GM19239 (cell line): Measurements from ENCODE around the gene SART3.
A peak's percentile ranks its signal among the peaks of the same experiment; 100 is the strongest.

ENCODE experiments used
- DNase-seq: peaks from one replicate; pipeline ENCODE4 v3.0.0; 2011; ENCODE audit warnings: low spot score; ENCODE audit not compliant: insufficient read length
- FAIRE-seq: peaks from 2 replicates; lab custom pipeline; 2011; peaks lifted over from hg19 to GRCh38; lab: Jason Lieb, UNC

Gene SART3, protein sequence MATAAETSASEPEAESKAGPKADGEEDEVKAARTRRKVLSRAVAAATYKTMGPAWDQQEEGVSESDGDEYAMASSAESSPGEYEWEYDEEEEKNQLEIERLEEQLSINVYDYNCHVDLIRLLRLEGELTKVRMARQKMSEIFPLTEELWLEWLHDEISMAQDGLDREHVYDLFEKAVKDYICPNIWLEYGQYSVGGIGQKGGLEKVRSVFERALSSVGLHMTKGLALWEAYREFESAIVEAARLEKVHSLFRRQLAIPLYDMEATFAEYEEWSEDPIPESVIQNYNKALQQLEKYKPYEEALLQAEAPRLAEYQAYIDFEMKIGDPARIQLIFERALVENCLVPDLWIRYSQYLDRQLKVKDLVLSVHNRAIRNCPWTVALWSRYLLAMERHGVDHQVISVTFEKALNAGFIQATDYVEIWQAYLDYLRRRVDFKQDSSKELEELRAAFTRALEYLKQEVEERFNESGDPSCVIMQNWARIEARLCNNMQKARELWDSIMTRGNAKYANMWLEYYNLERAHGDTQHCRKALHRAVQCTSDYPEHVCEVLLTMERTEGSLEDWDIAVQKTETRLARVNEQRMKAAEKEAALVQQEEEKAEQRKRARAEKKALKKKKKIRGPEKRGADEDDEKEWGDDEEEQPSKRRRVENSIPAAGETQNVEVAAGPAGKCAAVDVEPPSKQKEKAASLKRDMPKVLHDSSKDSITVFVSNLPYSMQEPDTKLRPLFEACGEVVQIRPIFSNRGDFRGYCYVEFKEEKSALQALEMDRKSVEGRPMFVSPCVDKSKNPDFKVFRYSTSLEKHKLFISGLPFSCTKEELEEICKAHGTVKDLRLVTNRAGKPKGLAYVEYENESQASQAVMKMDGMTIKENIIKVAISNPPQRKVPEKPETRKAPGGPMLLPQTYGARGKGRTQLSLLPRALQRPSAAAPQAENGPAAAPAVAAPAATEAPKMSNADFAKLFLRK

GRCh38 chr12:108560752-108561719 lies at the start of gene SART3:
Gene SART3, minus strand, starts transcription at chr12:108561173. Its CDS starts 19 bp downstream, at chr12:108561154.
- FAIRE-seq (peak; percentile 95), DNase-seq (peak; percentile 62)

GRCh38 chr12:108610336-108610815 lies 49.4 kb upstream of the SART3 start:
- DNase-seq: no peak
- FAIRE-seq: no peak

- DNase-seq (no peak), FAIRE-seq (no peak)
Observed at GRCh38 chr12:108609537-108610335, 48.8 kb upstream of the SART3 start.

DNA sequence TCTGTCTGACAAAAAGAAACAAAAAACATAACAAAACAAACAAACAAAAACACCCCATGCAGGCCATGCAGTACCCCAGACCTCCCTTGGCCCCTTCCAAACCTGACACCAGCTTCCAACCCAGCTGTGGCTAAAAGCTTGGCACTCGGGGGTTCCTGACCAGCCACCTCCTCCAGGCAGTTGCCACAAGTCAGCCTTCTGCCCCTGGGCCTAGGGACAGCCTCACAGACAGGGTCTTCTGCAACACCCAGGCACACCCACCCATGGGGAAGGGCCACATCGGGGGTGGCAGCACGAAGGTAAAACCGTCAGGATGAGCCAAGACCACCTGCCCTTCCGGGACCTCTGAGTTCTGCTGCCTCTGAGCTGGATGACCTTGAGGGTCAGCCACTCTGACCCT lies 47.6 kb upstream of the SART3 start:
- DNase-seq: no peak
- no peak for FAIRE-seq

- DNase-seq (no peak), FAIRE-seq (no peak)
Observed at GRCh38 chr12:108607981-108608600, 47.1 kb upstream of the SART3 start.

- FAIRE-seq (no peak), DNase-seq (no peak)
Observed at GRCh38 chr12:108606492-108606891, 45.5 kb upstream of the SART3 start.

DNA sequence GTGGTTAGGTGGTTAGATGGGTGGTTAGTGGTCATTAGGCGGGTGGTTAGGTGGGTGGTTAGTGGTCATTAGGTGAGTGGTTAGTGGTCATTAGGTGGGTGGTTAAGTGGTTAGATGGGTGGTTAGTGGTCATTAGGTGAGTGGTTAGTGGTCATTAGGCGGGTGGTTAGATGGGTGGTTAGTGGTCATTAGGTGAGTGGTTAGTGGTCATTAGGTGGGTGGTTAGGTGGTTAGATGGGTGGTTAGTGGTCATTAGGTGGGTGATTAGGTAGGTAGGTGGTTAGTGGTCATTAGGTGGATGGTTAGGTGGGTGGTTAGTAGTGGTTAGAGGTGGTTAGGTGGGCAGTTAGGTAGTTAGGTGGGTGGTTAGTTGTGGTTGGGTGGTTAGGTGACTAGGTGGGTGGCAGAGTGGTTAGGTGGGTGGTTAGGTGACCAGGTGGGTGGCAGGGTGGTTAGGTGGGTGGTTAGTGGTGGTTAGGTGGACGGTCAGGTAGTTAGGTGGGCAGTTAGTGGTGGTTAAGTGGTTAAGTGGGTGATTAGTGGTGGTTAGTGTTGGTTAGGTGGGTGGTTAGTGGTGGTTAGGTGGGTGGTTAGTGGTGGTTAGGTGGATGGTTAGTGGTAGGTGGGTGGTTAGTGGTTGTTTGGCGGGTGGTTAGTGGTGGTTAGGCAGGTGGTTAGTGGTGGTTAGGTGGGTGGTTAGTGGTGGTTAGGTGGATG lies 44.9 kb upstream of the SART3 start:
- DNase-seq (no peak), FAIRE-seq (no peak)

DNA sequence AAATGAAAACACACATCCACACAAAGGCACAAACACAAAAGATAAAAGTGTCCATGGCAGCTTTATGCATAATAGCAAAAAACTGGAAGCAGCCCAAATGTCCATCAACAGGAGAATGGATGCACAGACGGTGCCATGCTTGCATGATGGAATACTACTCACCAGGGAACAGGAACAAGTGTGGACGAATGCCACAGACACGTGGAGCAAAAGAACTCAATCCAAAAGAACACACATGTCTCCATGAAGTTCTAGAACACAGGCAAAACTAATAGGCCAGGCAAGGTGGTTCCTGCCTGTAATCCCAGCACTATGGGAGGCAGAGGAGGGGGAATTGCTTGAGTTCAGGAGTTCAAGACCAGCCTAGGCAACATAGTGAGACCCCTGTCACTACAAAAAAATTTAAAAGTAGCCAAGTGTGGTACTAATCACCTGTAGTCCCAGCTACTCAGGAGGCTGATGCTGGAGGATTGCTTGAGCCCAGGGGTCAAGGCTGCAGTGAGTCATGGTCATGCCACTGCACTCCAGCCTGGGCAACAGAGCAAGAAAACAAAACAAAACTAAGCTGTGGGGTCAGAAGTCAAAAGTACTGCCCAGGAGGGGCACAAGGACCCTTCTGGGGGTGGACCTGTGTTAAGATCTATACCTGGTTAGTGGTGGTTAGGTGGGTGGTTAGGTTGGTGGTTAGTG lies 44.2 kb upstream of the SART3 start:
- no peak for FAIRE-seq
- DNase-seq: no peak

DNA sequence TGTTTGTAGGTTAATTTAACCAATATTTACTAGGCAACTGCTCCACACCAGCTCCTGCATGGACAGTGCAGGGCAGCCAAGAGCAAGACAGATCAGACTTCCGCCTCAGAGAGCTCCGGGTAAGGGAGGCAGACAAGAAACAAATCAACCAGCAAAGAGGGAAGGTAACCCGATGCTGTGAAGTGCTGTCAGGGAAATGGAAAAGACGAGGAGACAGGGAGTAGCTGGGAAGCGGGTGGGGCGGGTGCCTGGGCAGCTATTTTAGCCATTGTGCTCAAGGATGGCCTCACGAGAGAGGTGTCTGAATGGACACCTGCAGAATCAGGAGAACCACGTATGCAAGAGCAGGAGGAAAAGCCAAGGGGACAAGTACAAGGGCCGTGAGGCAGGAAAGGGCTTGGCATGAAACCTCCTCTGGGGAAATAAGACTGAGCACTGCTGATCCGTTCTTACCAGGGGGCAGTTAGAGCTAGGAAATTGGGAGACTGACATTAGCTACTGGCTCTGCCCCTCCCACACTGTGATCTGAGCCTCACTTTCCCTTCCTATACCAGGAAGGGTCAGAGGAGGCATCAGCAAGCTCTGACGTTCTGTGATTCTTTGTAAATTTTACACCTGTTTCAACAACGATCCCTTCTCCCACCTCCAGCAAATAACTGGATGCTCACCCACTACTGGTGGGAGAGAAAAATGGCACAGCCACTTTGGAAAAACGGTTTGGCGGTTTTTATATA lies 43.4 kb upstream of the SART3 start:
- DNase-seq (no peak), FAIRE-seq (no peak)

DNA sequence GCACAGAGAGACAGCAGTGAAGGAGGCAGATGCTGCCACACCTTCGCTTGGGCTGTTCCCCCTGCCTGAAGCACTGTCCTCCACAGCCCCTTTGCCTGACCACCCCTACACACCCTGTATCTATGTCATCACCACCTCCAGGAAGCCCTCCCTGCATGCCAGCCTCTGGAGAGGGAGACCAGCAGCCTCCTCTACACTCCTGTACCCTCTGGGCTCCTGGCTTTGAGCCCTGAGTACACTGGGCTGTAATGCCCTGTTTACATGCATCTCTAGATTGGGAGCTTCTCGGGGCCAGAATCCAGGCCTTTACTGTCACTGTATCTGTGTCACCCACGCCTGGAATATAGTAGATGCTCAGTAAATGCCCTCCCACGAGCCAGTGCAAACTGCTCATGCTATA lies 42.8 kb upstream of the SART3 start:
- DNase-seq: no peak
- FAIRE-seq: no peak

DNA sequence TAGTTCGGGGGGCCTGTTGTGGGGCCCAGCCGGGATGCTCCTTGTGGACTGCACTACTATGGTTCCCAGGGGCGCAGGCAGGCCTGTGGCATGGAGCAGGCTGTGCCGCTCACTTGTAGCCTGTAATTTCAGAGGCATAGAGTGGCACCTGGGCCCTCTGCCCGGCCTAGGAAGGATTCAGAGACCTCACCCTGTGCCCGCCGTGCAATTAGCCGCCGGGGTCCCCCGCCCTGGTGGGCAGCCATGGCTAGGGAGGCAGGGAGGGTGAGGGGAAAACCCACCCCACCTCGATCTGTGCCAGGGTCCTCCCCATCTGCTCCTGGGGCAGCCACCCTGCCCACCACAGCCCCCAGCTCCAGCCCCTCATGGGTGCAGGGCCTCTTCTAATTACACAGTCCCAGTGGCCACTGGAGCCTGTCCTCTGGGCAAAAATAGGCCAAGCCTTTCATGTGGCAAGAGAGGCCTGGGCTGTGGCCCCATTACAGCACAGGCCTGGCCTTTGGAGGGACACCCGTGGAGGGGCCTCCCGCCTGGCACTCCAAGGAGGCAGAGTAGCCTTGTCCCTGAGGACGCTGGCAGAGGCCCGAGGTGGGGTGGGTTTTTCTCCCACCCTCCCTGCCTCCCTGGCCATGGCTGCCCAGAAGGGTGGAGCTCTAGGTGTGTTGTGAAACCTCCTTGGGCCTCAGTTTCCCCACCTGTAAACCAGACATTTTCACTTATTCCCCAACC lies 42.2 kb upstream of the SART3 start:
- FAIRE-seq: no peak

DNA sequence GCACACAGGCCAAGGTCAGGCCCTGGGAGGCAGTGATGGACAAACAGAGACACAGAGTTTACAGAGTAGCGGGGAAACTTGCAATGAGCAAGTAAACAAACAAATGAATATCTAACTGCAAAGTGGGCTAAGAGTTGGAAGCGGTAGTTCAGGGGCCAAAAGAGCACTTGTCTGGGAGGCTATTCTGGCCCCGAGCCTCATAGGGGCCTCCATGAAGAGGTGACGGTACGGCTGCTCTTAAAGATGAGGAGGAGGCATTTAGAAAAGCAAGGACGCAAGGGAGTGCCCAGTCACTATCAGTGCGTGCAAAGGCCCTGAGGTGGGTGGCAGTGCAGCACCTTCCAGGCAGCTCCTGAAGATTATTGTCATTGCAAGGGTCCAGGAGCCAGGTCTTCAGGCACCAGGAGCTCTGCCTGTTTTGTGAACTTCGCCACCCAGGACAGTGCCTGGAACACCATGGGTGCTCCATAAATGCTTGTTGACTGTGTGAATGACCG lies 41.3 kb upstream of the SART3 start:
- no peak for DNase-seq
- FAIRE-seq: no peak

More for the DNA sequence above, 42.2 kb upstream of the SART3 start:
- DNase-seq: no peak

GRCh38 chr12:108600702-108601007 lies 39.7 kb upstream of the SART3 start:
- FAIRE-seq: no peak
- no peak for DNase-seq

DNA sequence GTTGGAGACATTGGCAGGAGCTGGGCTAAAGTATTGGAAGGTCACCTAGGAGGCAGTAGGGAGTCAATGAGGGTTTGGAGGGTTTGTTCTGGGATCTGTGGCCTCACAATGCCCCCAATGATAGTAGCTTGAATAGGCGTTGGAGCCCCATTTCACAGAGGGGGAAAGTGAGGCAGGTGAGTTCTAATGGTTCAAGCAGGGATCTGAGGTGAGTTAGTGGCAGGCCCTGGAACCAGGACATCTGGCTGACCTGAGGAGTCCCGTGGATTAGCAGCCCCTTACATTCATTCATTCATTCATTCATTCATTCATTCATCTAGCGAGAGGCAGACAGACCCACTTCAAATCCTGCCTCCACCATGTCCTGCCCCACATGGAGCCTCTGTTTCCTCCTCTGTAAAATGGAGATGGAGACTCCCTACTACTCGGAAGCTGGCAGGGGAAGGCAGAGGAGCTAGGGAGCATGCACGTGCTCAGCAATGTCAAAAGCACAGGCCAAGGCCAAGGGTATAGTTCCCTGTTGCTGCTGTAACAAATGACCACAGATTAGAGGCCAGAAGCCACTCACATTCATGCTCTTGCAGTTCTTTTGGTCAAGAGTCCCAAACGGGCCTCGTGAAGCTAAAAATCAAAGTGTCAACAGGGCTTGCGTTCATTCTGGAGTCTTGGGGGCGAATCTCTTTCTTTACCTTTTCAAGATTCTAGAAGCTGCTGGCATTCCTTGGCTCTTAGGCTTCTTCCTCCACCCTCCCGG lies 39.2 kb upstream of the SART3 start:
- DNase-seq: no peak
- FAIRE-seq: no peak

- no peak for DNase-seq
- no peak for FAIRE-seq
Observed at GRCh38 chr12:108599541-108599940, 38.6 kb upstream of the SART3 start.
